ENCODE results near the gene FAM83F. TPM values are rescaled to one million over a fixed set of nuclear protein-coding genes. Genes with fewer than 3 reads are reported as not detected.

FAM83F gene
- polyA plus RNA-seq, 2 of the 4 experiments (the other 2 are of a cell fraction) = not detected

- FAIRE-seq (no peak), ATAC-seq (no peak), DNase-seq (ENCODE audit: low read depth in 1 of 2, low spot score in 1 of 2) (no peak)
- 65% methylated on average over 6 of the region's 6 CpGs for WGBS (ENCODE audit: missing lambda C conversion rate)
- no peak overlapping the region for H3K4me2 ChIP-seq
- TF ChIP-seq USF2 (IDR thresholded peaks at IDR 0.05) (no peak), ESRRA (IDR thresholded peaks at IDR 0.05; ENCODE audit: borderline replicate concordance, low read length) (no peak), HMGXB4 (CRISPR knock-in tag; IDR thresholded peaks at IDR 0.05; ENCODE audit: borderline replicate concordance) (no peak), KDM1A (IDR thresholded peaks at IDR 0.05; ENCODE audit: low read depth) (no peak), EHF (CRISPR knock-in tag; IDR thresholded peaks at IDR 0.05) (no peak), FOXS1 (CRISPR knock-in tag; IDR thresholded peaks at IDR 0.05) (no peak), HOXB5 (CRISPR knock-in tag; IDR thresholded peaks at IDR 0.05) (no peak), JUN (IDR thresholded peaks at IDR 0.05) (no peak), ZFP36 (IDR thresholded peaks at IDR 0.05; ENCODE audit: borderline replicate concordance, partially characterized antibody) (no peak), TFCP2L1 (CRISPR knock-in tag; IDR thresholded peaks at IDR 0.05) (no peak)
- no peaks in the 10 kb centered on the region for H3K9me3 ChIP-seq
- no peak overlapping the region for H3K4me3 ChIP-seq
- no peaks in the 10 kb centered on the region for H3K4me1 ChIP-seq
- H3K27ac ChIP-seq = no peak overlapping the region
- CTCF ChIA-PET = interaction anchor here (1.0 kb wide), 1 partner anchor 16 kb away, joined by 3 read pairs; no protein-coding TSS in a partner anchor
- POLR2A ChIA-PET = no interaction called here
Measured at GRCh38 chr22:39979048-39979447, 15.7 kb upstream of the FAM83F start.

- Histone ChIP-seq H3K27ac (no peak overlapping the region), H3K4me1 (no peaks in the 10 kb centered on the region), H3K9me3 (no peaks in the 10 kb centered on the region), H3K4me2 (no peak overlapping the region), H3K4me3 (no peak overlapping the region)
- no peak for ATAC-seq
- CTCF ChIA-PET = interaction anchor here (1.0 kb wide), 1 partner anchor 17 kb away, joined by 3 read pairs; no protein-coding TSS in a partner anchor
- WGBS (ENCODE audit: missing lambda C conversion rate) = 27% methylated on average over 5 of the region's 5 CpGs
- no peak for FAIRE-seq
- POLR2A ChIA-PET = no interaction called here
- TF ChIP-seq TP53 (CRISPR knock-in tag; IDR thresholded peaks at IDR 0.05) = no peak
- TF ChIP-seq HOXB5 (CRISPR knock-in tag; IDR thresholded peaks at IDR 0.05) = no peak
- TF ChIP-seq HOXA7 (CRISPR knock-in tag; IDR thresholded peaks at IDR 0.05) = no peak
- TF ChIP-seq NFE2L2 (conservative IDR thresholded peaks at IDR 0.05; ENCODE audit: low read length) = no peak
- TF ChIP-seq ZSCAN20 (CRISPR knock-in tag; IDR thresholded peaks at IDR 0.05) = no peak
- TF ChIP-seq CBX2 (IDR thresholded peaks at IDR 0.05; ENCODE audit: borderline replicate concordance, low read depth) = no peak
- TF ChIP-seq EP300 (IDR thresholded peaks at IDR 0.05) = no peak
- no peak for TF ChIP-seq TFCP2L1 (CRISPR knock-in tag; IDR thresholded peaks at IDR 0.05)
- no peak for TF ChIP-seq KDM5A (IDR thresholded peaks at IDR 0.05)
- DNase-seq (ENCODE audit: low read depth in 1 of 2, low spot score in 1 of 2) = no peak
Measured at GRCh38 chr22:39979458-39979857, 15.3 kb upstream of the FAM83F start.

- no peak overlapping the region for H3K4me2 ChIP-seq
- FAIRE-seq (no peak), ATAC-seq (no peak), DNase-seq (ENCODE audit: low read depth in 1 of 2, low spot score in 1 of 2) (no peak)
- POLR2A ChIA-PET = no interaction called here
- H3K9me3 ChIP-seq = no peaks in the 10 kb centered on the region
- WGBS (ENCODE audit: missing lambda C conversion rate) = 48% methylated on average over 2 of the region's 6 CpGs
- no peaks in the 10 kb centered on the region for H3K4me1 ChIP-seq
- no peak for TF ChIP-seq ZC3H11A (IDR thresholded peaks at IDR 0.05)
- TF ChIP-seq HMGXB4 (CRISPR knock-in tag; IDR thresholded peaks at IDR 0.05; ENCODE audit: borderline replicate concordance) = no peak
- TF ChIP-seq ZFP36 (IDR thresholded peaks at IDR 0.05; ENCODE audit: borderline replicate concordance, partially characterized antibody) = no peak
- no peak for TF ChIP-seq NPAS2 (CRISPR knock-in tag; IDR thresholded peaks at IDR 0.05; ENCODE audit: borderline replicate concordance)
- no peak for TF ChIP-seq HEYL (CRISPR knock-in tag; IDR thresholded peaks at IDR 0.05)
- no peak for TF ChIP-seq HOXB5 (CRISPR knock-in tag; IDR thresholded peaks at IDR 0.05)
- no peak for TF ChIP-seq BCL3 (IDR thresholded peaks at IDR 0.05)
- TF ChIP-seq POLR2A (IDR thresholded peaks at IDR 0.05; ENCODE audit: low read length) = no peak
- no peak for TF ChIP-seq RNF2 (IDR thresholded peaks at IDR 0.05; ENCODE audit: borderline replicate concordance, low read depth)
- TF ChIP-seq ELK1 (IDR thresholded peaks at IDR 0.05; ENCODE audit: low read depth, low read length) = no peak
- no peak for TF ChIP-seq FOXS1 (CRISPR knock-in tag; IDR thresholded peaks at IDR 0.05)
- no peak for TF ChIP-seq SMC3 (IDR thresholded peaks at IDR 0.05)
- TF ChIP-seq PHF8 (IDR thresholded peaks at IDR 0.05; ENCODE audit: borderline replicate concordance, low read depth) = no peak
- no peak for TF ChIP-seq ZSCAN20 (CRISPR knock-in tag; IDR thresholded peaks at IDR 0.05)
- no peak for TF ChIP-seq ZNF302 (CRISPR knock-in tag; IDR thresholded peaks at IDR 0.05)
- TF ChIP-seq FOSB (CRISPR knock-in tag; IDR thresholded peaks at IDR 0.05) = no peak
- no peak for TF ChIP-seq BHLHE40 (IDR thresholded peaks at IDR 0.05; ENCODE audit: low read depth, low read length)
- H3K27ac ChIP-seq = no peak overlapping the region
- CTCF ChIA-PET = interaction anchor here (0.6 to 1.1 kb wide), 2 partner anchors 12 to 16 kb away, joined by 3 read pairs; no protein-coding TSS in a partner anchor
- no peak overlapping the region for H3K4me3 ChIP-seq
Measured at GRCh38 chr22:39980596-39980995, 14.2 kb upstream of the FAM83F start.
